CD8-positive, alpha-beta memory T cell (primary cell): ENCODE results near the gene MACF1. TPM values are rescaled to one million over a fixed set of nuclear protein-coding genes. Genes with fewer than 3 reads are reported as not detected.
A peak's percentile ranks its signal among the peaks of the same experiment; 100 is the strongest.
"Not testable (repeated sequence)": the region's sequence is repeated elsewhere in the genome, so short reads cannot be mapped to it uniquely, and the experiment has no call there.

Experiments used
- CTCF ChIA-PET: fragments of 350-600 bp; sonication (Branson Sonifier 250); formaldehyde crosslinking; loops from one replicate; lab custom pipeline; 2021; ENCODE audit warnings: antibody characterized with exemption; lab: Charles Lee
- POLR2A ChIA-PET: fragments of 350-600 bp; sonication (Branson Sonifier 250); formaldehyde crosslinking; loops from one replicate; lab custom pipeline; 2021; ENCODE audit warnings: antibody characterized with exemption; lab: Charles Lee
- DNase-seq, 5 donors: peaks; one replicate each; pipeline versions ENCODE4 v3.0.0 to v3.0.0-alpha.2; 2020 to 2022; ENCODE audit warnings: mixed read lengths in 1 of 5
- H3K27ac ChIP-seq: one replicate; pipeline ENCODE4 v1.7.0; 2013; ENCODE audit warnings: low read depth, mild to moderate bottlenecking, low read length, moderate library complexity
- H3K27me3 ChIP-seq: 2 replicates; pipeline ENCODE4 v1.7.0; 2013; ENCODE audit warnings: low read length, mild to moderate bottlenecking; ENCODE audit not compliant: insufficient read depth, poor library complexity, severe bottlenecking
- H3K36me3 ChIP-seq: 2 replicates; pipeline ENCODE4 v1.7.0; 2013; ENCODE audit warnings: mild to moderate bottlenecking, low read length, moderate library complexity; ENCODE audit not compliant: insufficient read depth
- H3K4me1 ChIP-seq: 2 replicates; pipeline ENCODE4 v1.7.0; 2013; ENCODE audit warnings: mild to moderate bottlenecking, low read length, moderate library complexity; ENCODE audit not compliant: insufficient read depth
- H3K4me3 ChIP-seq: 2 replicates; pipeline ENCODE4 v1.7.0; 2013; ENCODE audit warnings: mild to moderate bottlenecking, low read length
- H3K9me3 ChIP-seq: 2 replicates; pipeline ENCODE4 v1.7.0; 2013; ENCODE audit warnings: mild to moderate bottlenecking, low read length
- H3K27ac Mint-ChIP-seq, 8 donors: one replicate each; pipeline ENCODE4 v1.8.0; 2020 to 2021; ENCODE audit warnings: mixed read lengths in 8 of 8, mild to moderate bottlenecking in 6 of 8, inconsistent platforms in 3 of 8, moderate library complexity in 3 of 8
- H3K27me3 Mint-ChIP-seq, 2 donors: one replicate each; pipeline ENCODE4 v1.8.0; 2020 to 2021; ENCODE audit warnings: mixed read lengths in 2 of 2, mild to moderate bottlenecking in 1 of 2, moderate library complexity in 1 of 2
- H3K36me3 Mint-ChIP-seq, 3 donors: one replicate each; pipeline ENCODE4 v1.8.0; 2020 to 2021; ENCODE audit warnings: mixed read lengths in 3 of 3, inconsistent platforms in 1 of 3, mild to moderate bottlenecking in 1 of 3
- H3K4me1 Mint-ChIP-seq, 3 donors: one replicate each; pipeline ENCODE4 v1.8.0; 2020 to 2021; ENCODE audit warnings: mixed read lengths in 3 of 3, inconsistent platforms in 1 of 3, mild to moderate bottlenecking in 1 of 3
- H3K4me3 Mint-ChIP-seq, 7 donors: one replicate each; pipeline ENCODE4 v1.8.0; 2020 to 2021; ENCODE audit warnings: mixed read lengths in 7 of 7, mild to moderate bottlenecking in 6 of 7, moderate library complexity in 4 of 7, inconsistent platforms in 2 of 7
- H3K9me3 Mint-ChIP-seq, 5 donors: one replicate each; pipeline ENCODE4 v1.8.0; 2020 to 2022; ENCODE audit warnings: mixed read lengths in 5 of 5, mild to moderate bottlenecking in 3 of 5, moderate library complexity in 2 of 5, inconsistent platforms in 1 of 5
- polyA plus RNA-seq: library from polyadenylated mRNA; unstranded; fragments of 300-500 nt; fragmentation: Illumina TruSeq; gene quantifications from one replicate; pipeline ENCODE4 v1.2.3, GENCODE V29; 2021
- total RNA-seq, 2 experiments: library from RNA; stranded (reverse); gene quantifications; one replicate each; pipeline ENCODE4 v1.2.3, GENCODE V29; 2021

The MACF1 gene
- total and polyA plus RNA-seq, 3 experiments from 2014 or later: 87.6 to 154 (median 151) TPM

GRCh38 chr1:39524591-39525365 is 320.3 kb downstream of the MACF1 start:
- Histone ChIP-seq H3K36me3 (peaks cover 7% of the 10 kb centered on the region), H3K27me3 (no peaks in the 10 kb centered on the region), H3K4me3 (no peak overlapping the region), H3K27ac (no peak overlapping the region), H3K4me1 (peaks cover 12% of the 10 kb centered on the region), H3K9me3 (no peaks in the 10 kb centered on the region)
- H3K4me1 Mint-ChIP-seq: peaks cover 6 to 16% (median 8%) of the 10 kb centered on the region in 3 donors
- CTCF ChIA-PET: interaction anchor here (1.4 kb wide), 1 partner anchor 426 kb away, joined by 3 read pairs; no protein-coding TSS in a partner anchor
- no peak overlapping the region for H3K4me3 Mint-ChIP-seq
- peaks cover 0 to 1% of the 10 kb centered on the region in 2 donors for H3K27me3 Mint-ChIP-seq
- peak overlapping the region in 5 of 8 donors; percentile 38 to 98 (median 63) for H3K27ac Mint-ChIP-seq
- no peak for DNase-seq
- peaks cover 0 to 23% (median under 1%) of the 10 kb centered on the region in 3 donors for H3K36me3 Mint-ChIP-seq
- no peaks in the 10 kb centered on the region for H3K9me3 Mint-ChIP-seq
- POLR2A ChIA-PET: no interaction called here

DNA sequence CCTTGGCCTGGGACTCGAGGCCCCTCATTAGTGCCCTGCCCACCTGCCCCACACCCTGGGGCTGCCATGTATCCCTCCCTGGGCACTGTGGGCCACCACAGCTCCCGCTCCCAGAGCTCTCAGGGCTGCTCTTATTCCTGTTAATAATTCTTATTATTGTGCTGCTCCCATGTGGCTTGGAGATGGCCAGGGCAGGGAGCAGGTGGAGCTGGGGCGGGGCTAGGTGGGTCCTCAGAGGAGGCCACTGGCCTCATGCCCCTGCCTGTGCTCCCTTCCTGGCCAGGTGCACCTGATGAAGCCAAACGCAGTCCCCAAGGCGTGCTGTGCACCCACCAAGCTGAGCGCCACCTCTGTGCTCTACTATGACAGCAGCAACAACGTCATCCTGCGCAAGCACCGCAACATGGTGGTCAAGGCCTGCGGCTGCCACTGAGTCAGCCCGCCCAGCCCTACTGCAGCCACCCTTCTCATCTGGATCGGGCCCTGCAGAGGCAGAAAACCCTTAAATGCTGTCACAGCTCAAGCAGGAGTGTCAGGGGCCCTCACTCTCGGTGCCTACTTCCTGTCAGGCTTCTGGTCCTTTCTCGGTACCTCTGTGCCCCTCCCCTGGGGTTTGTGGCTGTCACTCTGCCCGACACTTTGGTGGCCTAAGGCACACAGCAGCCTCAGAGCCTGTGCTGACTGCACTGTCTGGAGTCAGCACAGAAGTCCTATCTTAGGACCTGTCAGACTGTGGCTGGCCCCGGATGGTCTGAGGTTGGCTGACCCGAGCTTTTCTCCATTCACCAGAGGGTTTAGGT is 321.1 kb downstream of the MACF1 start:
- H3K27me3 ChIP-seq: no peaks in the 10 kb centered on the region
- no peaks in the 10 kb centered on the region for H3K9me3 Mint-ChIP-seq
- H3K4me3 ChIP-seq: no peak overlapping the region
- peak in 4 of 5 donors; percentile 43 to 80 (median 56) for DNase-seq
- H3K27me3 Mint-ChIP-seq: peaks cover 0 to 1% of the 10 kb centered on the region in 2 donors
- H3K36me3 ChIP-seq: peaks cover 7% of the 10 kb centered on the region
- CTCF ChIA-PET: interaction anchor here (1.4 kb wide), 1 partner anchor 427 kb away, joined by 3 read pairs; no protein-coding TSS in a partner anchor
- POLR2A ChIA-PET: no interaction called here
- peaks cover 6 to 16% (median 8%) of the 10 kb centered on the region in 3 donors for H3K4me1 Mint-ChIP-seq
- H3K36me3 Mint-ChIP-seq: peaks cover 0 to 29% (median 4%) of the 10 kb centered on the region in 3 donors
- peak overlapping the region; percentile 21 to 98 (median 69) for H3K27ac Mint-ChIP-seq
- H3K4me3 Mint-ChIP-seq: peak overlapping the region in 2 of 7 donors; percentile 23 to 61
- peaks cover 12% of the 10 kb centered on the region for H3K4me1 ChIP-seq
- H3K9me3 ChIP-seq: no peaks in the 10 kb centered on the region
- H3K27ac ChIP-seq: no peak overlapping the region

DNA sequence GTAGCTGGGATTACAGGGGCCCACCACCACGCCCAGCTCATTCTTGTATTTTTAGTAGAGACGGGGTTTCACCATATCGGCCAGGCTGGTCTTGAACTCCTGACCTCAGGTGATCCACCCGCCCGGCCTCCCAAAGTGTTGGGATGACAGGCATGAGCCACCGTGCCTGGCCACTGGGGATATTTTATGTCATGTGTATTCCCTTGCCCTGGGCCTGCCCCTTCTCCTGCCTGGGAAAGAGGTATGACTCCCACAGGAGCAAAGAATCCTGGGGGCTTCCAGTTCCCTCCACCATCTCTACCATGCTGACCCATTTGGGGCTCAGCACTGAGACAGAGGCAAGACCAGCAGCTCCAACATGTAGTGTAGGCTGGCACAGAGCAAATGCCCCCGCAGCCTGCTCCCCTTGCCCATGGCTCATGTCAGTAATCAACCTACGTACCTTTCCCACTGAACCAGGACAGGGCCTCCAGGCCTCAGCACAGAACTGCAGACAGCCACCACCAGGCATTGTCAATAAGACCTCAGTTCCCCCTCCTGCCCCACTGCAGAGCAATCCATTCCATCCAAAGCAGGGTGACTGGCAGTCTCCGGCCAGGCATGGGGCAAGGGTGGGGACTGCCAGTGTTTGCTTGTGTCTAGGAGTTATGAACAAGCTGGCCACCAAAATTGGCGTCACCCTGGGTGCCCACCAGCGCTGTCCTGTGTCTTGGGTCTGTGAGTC is 322.1 kb downstream of the MACF1 start:
- H3K4me1 Mint-ChIP-seq: peaks cover 6 to 16% (median 8%) of the 10 kb centered on the region in 3 donors
- ChIA-PET CTCF (interaction anchor here (1.4 kb wide), 1 partner anchor 428 kb away, joined by 3 read pairs; no protein-coding TSS in a partner anchor), POLR2A (no interaction called here)
- Histone ChIP-seq H3K4me1 (peaks cover 12% of the 10 kb centered on the region), H3K36me3 (peaks cover 7% of the 10 kb centered on the region), H3K9me3 (no peaks in the 10 kb centered on the region), H3K27me3 (no peaks in the 10 kb centered on the region), H3K4me3 (no peak overlapping the region), H3K27ac (no peak overlapping the region)
- peaks cover 0 to 34% (median 7%) of the 10 kb centered on the region in 3 donors for H3K36me3 Mint-ChIP-seq
- peaks cover 0 to 1% of the 10 kb centered on the region in 2 donors for H3K27me3 Mint-ChIP-seq
- no peak for DNase-seq
- peak overlapping the region in 3 of 8 donors; percentile 29 to 98 (median 75) for H3K27ac Mint-ChIP-seq
- H3K9me3 Mint-ChIP-seq: no peaks in the 10 kb centered on the region
- no peak overlapping the region for H3K4me3 Mint-ChIP-seq

DNA sequence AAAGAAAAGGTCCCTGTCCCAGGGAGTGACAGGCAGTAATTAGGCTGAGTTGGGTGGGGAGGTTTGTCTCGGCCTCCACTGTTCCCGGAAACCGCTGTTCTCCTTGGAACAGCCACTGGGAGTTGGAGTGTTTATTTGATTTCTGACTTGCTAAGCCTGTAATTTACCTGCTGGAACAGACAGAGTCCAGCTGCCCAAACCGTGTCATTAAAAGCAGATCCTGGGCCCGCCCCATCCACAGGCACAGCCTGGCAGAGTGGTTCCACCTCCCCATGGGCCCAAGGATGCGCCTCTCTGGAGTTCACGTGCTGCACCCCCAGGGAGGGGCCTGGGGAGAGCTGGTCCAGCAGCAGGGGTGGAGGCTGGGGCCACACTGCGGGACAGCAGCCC is 322.7 kb downstream of the MACF1 start:
- H3K4me3 Mint-ChIP-seq, H3K9me3 ChIP-seq, POLR2A ChIA-PET, DNase-seq, H3K27me3 Mint-ChIP-seq, H3K27me3 ChIP-seq, H3K4me3 ChIP-seq, H3K36me3 ChIP-seq, H3K27ac ChIP-seq, H3K9me3 Mint-ChIP-seq: not testable (repeated sequence)
- CTCF ChIA-PET: interaction anchor here (1.0 kb wide), 1 partner anchor 428 kb away, joined by 3 read pairs; no protein-coding TSS in a partner anchor
- H3K4me1 ChIP-seq: peaks cover 12% of the 10 kb centered on the region
- H3K36me3 Mint-ChIP-seq: peaks cover 0 to 39% (median 10%) of the 10 kb centered on the region in 3 donors
- H3K27ac Mint-ChIP-seq: peak overlapping the region in 2 of 8 donors; percentile 29 to 83
- peaks cover 6 to 16% (median 8%) of the 10 kb centered on the region in 3 donors for H3K4me1 Mint-ChIP-seq

GRCh38 chr1:39528082-39528481 is 323.6 kb downstream of the MACF1 start:
- POLR2A ChIA-PET: no interaction called here
- no peaks in the 10 kb centered on the region for H3K9me3 ChIP-seq
- Mint-ChIP-seq H3K4me1 (peaks cover 6 to 16% (median 8%) of the 10 kb centered on the region in 3 donors), H3K4me3 (no peak overlapping the region), H3K27me3 (peaks cover 0 to 1% of the 10 kb centered on the region in 2 donors), H3K9me3 (no peaks in the 10 kb centered on the region), H3K27ac (peak overlapping the region in 2 of 8 donors; percentile 26 to 42), H3K36me3 (peaks cover 0 to 42% (median 10%) of the 10 kb centered on the region in 3 donors)
- no peak overlapping the region for H3K4me3 ChIP-seq
- CTCF ChIA-PET: interaction anchor here (1.0 to 3.4 kb wide), 2 partner anchors 11 to 429 kb away, joined by 3 to 7 read pairs; no protein-coding TSS in a partner anchor
- peaks cover 7% of the 10 kb centered on the region for H3K36me3 ChIP-seq
- peaks cover 12% of the 10 kb centered on the region for H3K4me1 ChIP-seq
- DNase-seq: no peak
- no peaks in the 10 kb centered on the region for H3K27me3 ChIP-seq
- no peak overlapping the region for H3K27ac ChIP-seq

DNA sequence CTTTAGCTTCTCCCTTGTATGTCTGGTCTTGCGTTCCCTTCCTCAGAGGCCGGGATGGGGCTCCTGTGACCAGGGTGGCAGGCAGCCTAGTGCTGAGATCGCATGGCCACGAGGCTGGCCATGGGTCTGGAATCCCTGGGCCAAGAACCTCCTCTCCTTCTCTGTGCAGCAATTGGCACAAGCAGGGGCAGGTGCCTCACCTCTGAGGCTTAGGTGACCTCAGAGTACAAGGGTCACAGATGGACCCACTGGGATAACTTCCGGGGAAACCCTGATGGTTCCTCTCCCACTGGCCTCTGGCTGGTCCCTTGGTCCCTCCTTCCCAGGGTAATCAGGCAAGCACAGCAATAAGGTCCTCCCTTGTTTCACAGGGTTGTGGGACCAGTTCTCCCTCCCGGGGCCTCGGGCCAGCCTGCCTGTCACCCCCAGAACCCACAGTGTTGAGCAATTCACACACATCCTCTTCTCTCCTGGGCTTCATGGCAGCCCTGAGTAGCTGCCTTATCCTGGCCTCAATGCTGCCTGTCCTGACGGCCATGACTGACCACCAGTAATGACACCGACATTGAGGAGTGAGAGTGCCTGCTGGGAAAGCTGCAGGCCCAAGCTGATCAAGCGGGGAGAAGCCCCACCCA is 325.5 kb downstream of the MACF1 start:
- POLR2A ChIA-PET: interaction anchor here (0.5 to 0.6 kb wide), 2 partner anchors 106 to 139 kb away, joined by 5 read pairs; no protein-coding TSS in a partner anchor
- H3K4me3 Mint-ChIP-seq: no peak overlapping the region
- H3K27ac Mint-ChIP-seq: peak overlapping the region in 1 of 8 donors; percentile 73
- peaks cover 12% of the 10 kb centered on the region for H3K4me1 ChIP-seq
- H3K36me3 Mint-ChIP-seq: peaks cover 0 to 50% (median 10%) of the 10 kb centered on the region in 3 donors
- no peaks in the 10 kb centered on the region for H3K9me3 ChIP-seq
- no peaks in the 10 kb centered on the region for H3K27me3 ChIP-seq
- peaks cover 7% of the 10 kb centered on the region for H3K36me3 ChIP-seq
- H3K4me1 Mint-ChIP-seq: peaks cover 6 to 10% (median 8%) of the 10 kb centered on the region in 3 donors
- no peaks in the 10 kb centered on the region for H3K9me3 Mint-ChIP-seq
- no peak overlapping the region for H3K4me3 ChIP-seq
- CTCF ChIA-PET: interaction anchor here (3.4 kb wide), 1 partner anchor 9 kb away, joined by 7 read pairs; no protein-coding TSS in a partner anchor
- no peak for DNase-seq
- H3K27ac ChIP-seq: no peak overlapping the region
- peaks cover 0 to 1% of the 10 kb centered on the region in 2 donors for H3K27me3 Mint-ChIP-seq

- Histone ChIP-seq H3K27ac (no peak overlapping the region), H3K27me3 (no peaks in the 10 kb centered on the region), H3K36me3 (peaks cover 7% of the 10 kb centered on the region), H3K9me3 (no peaks in the 10 kb centered on the region), H3K4me3 (no peak overlapping the region), H3K4me1 (no peaks in the 10 kb centered on the region)
- no peak for DNase-seq
- Mint-ChIP-seq H3K27me3 (peaks cover 0 to 1% of the 10 kb centered on the region in 2 donors), H3K4me1 (no peaks in the 10 kb centered on the region), H3K27ac (peak overlapping the region in 1 of 8 donors; percentile 43), H3K36me3 (peaks cover 0 to 59% (median 10%) of the 10 kb centered on the region in 3 donors), H3K9me3 (no peaks in the 10 kb centered on the region), H3K4me3 (no peak overlapping the region)
- CTCF ChIA-PET: no interaction called here
- POLR2A ChIA-PET: no interaction called here
These were observed 327.0 kb downstream of the MACF1 start for GRCh38 chr1:39531526-39531925.
